ENCODE data around the gene TSHZ2. TPM values are rescaled to one million over a fixed set of nuclear protein-coding genes. Genes with fewer than 3 reads are reported as not detected.
"Not testable (repeated sequence)": the region's sequence is repeated elsewhere in the genome, so short reads cannot be mapped to it uniquely, and the experiment has no call there.

TSHZ2 gene
- total RNA-seq, 1 experiment from 2014 or later = not detected

DNA sequence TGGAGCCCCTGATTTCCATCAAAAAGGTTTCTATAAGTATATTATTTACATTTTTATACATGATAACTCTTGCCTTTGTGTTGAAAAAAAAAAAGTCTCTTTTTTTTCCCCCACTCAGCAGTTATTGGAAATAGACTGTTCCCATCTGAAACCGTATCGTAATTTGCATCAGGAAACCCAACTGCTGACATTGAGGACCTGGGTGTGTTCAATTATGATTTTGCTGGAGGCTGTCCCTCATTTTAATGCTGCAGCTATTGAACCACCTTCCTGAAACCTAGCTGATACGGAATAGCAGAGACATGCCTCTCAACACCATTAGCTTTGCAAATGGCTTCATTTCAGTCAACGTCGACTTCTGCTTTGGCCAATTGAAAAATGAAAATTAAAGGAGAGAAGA lies 522.6 kb downstream of the TSHZ2 start:
- no peak for DNase-seq (ENCODE audit: low spot score)

DNA sequence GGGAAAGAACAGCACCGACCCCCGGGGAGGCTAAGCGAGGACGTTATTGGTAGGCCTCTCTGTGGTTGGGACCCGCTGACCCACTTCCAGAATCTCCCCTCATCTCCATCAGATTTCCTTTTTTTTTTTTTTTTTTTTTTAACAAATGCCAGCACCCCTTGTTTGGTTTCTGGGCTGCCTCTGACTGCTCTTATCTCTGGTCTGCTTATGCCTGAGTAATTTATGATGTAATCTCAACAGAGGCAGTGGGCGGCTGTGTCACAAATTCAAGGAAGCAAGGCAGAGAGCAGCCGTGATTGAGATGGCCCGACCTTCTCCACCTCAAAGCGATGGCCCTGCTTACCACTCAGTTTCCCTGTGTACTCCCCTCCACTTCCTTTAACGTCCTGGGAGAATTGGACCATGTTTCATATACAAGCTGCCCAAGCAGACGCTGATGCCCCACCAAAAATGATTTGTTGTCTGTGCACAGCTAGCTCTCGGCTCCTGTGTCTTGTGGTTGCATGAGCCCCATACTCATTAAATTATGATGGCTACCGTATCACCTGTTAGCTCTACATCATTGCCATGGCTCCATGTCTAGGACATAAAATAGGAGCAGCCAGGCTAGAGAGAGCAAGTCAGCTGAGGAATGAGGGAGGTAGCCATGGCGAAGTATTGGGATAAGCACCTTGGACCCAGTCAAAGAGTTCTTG lies 523.4 kb downstream of the TSHZ2 start:
- DNase-seq (ENCODE audit: low spot score) = no peak

DNA sequence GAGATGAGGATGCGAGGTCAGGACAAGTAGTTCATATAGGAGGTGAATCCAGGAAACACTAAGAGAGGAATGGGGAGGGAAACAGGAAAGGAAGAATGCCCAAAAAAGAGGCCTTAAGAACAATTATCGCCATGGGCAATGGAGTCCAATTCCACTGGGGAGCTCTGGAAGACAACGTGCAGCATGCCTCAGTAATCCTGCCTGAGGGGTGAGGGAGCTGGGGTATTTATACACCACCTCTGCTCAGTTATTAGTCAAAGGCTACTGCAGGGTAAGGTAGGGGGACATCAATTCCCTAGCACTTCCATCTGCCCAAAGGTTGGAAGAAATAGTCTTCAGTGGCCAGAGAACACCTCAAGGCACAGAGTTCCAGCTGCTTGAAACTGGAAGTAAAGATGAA lies 525.1 kb downstream of the TSHZ2 start:
- no peak for DNase-seq (ENCODE audit: low spot score)

DNA sequence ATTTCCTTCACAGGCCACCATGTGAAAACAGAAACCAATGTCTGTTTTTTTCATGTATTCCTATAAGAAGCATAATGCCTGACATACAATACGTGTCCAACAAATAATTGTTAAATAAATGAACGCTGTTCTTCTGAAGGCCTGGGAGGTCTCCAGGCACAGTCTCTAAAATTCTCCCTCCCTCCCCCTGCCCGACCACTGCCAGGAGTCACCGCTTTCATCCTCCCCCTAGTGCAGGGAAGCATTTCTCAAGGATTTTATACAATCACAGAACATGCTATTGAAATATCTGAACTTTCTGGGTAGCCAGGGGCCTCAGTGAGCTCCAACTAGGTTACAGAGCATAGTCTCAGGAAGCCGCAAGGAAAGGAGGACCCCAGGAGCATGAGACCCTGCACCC lies 526.2 kb downstream of the TSHZ2 start:
- no peak for DNase-seq (ENCODE audit: low spot score)

DNA sequence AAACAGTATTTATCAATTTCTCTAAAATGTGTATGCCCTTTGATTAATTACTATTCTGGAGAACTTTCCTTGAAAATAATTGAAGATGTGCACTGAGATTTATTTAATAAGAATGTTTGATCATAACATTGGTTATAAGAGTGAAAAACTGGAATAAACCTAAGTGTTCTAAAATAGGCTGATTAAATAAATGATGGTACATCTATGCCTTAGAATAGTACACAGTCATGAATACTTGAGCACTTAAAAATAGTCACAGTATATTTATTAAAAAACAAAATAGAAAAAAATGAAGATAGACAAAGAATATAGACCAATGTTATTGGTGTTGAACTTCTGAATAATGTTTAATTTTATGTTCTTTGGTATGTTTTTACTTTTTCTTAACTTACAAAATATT lies 528.5 kb downstream of the TSHZ2 start:
- no peak for DNase-seq (ENCODE audit: low spot score)

DNA sequence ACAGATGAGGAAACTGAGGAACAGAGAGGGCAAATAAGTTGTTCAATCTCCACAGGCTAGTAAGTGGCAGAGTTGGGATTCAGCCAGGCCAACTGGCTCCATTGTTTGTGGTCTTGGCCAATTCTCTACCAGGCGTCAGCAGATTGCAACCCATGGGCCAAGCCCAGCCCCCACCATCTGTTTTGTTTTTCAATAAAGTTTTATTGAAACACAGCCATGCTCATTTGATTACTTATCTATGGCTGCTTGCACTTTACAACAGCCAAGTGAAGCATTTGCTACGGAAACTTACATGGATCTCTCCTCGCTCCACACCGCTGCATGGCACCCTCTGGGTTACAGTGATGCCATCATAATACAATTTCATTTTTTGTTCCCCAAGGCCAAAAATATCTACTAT lies 530.7 kb downstream of the TSHZ2 start:
- DNase-seq (ENCODE audit: low spot score) = no peak

DNA sequence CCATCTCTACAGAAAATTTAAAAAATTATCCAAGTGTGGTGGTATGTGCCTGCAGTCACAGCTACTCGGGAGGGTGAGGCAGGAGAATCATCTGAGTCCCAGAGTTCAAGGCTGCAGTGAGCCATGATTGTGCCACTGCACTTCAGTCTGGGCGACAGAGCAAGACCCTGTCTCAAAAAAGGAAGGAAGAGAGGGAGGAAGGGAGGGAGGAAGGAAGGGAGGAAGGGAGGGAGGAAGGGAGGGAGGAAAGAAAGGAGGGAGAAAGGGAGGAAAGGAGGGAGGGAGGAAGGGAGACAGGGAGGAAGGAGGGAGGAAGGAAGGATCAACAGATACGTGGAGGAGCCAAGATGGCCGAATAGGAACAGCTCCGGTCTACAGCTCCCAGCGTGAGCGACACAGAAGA lies 531.4 kb downstream of the TSHZ2 start:
- no peak for DNase-seq (ENCODE audit: low spot score)

DNA sequence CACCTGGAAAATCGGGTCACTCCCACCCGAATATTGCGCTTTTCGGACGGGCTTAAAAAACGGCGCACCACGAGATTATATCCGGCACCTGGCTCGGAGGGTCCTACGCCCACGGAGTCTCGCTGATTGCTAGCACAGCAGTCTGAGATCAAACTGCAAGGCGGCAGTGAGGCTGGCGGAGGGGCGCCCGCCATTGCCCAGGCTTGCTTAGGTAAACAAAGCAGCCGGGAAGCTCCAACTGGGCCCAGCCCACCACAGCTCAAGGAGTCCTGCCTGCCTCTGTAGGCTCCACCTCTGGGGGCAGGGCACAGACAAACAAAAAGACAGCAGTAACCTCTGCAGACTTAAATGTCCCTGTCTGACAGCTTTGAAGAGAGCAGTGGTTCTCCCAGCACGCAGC lies 531.9 kb downstream of the TSHZ2 start:
- DNase-seq (ENCODE audit: low spot score) = not testable (repeated sequence)

DNA sequence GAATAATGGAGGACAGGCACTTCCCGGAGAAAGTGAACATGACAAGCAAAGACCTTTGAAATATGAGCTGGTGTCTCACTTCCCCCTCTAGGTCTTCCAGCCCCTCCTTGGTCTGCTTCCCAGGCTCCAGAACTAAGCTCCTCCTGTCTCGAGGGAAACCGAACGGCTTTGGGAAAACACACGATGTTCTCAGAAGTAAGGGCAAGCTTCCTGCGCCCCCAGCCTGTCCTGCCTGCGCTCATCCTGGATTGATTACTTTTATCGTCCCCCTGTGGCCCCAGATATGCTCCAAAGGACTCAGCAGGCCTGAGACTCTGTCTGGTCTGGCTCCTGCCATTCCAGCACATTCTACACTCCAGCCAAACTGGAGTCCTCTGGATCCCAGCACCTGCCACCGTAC lies 538.1 kb downstream of the TSHZ2 start:
- DNase-seq (ENCODE audit: low spot score) = no peak

DNA sequence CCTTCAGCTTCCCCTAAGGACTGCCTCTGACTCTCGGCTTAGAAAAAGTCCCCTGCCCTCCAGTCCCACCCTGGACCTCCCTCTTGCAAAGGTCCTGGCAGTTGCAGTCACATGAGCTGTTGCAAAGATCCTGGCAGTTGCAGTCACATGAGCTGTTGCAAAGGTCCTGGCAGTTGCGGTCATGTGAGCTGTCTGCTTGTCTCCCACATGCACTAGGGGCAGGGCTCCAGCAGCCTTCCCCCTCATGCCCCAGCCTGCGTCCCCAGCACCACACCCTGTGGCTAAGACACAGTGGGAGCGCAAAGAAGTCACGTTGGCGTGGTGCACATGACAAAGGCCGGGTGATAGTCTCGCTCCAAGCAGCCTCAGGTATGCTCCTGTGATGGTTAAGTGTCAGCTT lies 538.5 kb downstream of the TSHZ2 start:
- no peak for DNase-seq (ENCODE audit: low spot score)

DNA sequence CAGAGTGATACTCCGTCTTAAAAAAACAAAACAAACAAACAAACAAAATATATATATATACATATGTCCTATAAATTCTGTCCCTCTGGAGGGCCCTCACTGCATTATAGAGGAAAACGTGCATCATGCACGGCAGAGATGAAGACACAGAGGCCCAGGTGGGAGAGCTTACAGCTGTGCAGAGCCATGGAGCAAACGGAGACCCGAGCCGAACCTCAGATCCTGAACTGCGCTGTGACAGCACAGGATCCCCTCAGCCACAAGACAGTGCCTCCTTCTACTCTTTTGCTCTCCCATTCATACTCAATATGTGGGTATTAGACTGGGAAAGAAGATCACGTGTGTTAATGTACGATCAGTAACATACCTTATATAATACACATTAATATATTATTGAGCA lies 539.9 kb downstream of the TSHZ2 start:
- DNase-seq (ENCODE audit: low spot score) = no peak

DNA sequence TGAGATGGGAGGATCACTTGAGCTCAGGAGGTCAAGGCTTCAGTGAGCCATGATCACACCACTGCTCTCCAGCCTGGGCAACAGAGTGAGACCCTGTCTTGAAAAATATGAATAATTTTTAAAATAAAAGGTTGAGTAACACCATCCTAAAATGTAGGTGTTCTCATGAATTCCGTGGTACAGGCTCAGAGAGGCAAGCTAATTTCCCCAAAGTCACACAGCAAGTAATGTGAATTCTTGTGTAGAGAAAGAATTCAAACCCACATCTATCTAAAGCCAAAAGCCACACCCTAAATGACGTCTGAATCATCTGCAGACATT lies 541.0 kb downstream of the TSHZ2 start:
- no peak for DNase-seq (ENCODE audit: low spot score)

DNA sequence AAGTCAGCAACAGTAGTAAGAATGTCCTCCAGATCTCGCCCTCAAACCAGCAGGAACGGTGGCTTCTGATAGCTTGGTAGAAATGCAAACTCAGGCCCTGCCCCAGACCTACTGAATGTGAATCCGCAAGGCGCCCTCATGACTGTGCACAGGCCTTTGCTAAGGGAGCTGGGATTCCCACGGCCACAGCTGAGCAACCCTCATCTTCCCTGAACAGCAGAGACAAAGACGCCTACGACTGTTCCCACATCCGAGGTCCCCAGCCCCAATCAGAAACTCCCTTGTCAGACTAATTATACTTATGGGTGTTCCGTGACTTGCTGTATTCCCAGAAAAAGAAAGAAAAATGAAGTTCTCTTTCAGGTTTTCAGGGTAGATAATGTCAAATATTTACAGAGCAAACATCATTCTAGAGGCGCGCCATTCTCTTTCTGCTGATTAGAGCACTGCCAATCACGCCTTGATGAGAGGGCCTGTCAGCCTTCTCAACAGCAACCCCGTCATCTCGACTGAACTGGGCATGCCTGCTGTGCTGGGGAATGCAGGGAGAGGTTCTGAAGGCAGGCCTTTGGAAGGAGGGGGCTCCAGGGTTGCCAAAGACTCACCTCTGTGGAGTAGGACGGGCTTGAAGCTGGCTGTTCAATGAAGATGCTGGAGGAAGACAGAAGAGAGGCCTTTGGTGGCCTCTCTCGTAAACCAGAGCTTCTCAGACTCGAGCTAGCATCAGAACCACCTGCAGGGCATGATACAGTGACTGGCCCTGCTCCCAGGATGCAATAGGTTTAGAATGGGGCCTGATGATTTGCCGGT lies 541.5 kb downstream of the TSHZ2 start:
- peak; percentile 42 for DNase-seq (ENCODE audit: low spot score)

DNA sequence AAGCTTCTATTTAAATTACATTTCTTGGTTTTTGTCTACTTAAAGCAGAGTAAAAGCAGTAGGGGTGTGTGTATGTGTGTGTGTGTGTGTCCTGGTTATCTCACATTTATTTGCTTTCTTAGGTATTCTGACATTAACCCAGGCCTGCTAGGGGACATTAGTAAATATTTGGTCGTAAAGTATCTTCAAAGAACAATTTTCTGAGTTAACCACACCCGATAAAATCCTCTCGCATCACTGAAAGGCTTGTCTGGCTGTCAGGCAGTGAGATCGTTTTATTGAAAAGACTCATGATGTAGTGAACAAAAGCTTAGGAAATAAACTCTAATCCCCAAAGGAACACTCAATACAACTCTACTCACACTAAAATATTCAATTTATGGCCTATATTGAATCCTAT lies 543.6 kb downstream of the TSHZ2 start:
- DNase-seq (ENCODE audit: low spot score) = no peak

DNA sequence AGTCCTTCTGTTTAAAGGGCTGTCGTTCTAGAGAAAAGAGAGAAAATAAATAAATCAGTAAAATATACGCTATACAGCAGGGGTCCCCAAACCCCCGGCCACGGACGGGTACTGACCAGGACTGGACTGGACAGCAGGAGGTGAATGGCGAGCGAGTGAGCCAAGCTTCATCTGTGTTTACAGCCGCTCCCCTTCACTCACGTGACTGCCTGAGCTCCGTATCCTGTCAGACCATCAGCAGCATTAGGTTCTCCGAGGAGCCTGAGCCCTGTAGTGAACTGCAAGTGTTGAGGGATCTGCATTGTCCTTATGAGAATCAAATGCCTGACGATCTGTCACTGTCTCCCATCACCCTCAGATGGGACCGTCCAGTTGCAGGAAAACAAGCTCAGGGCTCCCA lies 545.0 kb downstream of the TSHZ2 start:
- peak; percentile 66 for DNase-seq (ENCODE audit: low spot score)

DNA sequence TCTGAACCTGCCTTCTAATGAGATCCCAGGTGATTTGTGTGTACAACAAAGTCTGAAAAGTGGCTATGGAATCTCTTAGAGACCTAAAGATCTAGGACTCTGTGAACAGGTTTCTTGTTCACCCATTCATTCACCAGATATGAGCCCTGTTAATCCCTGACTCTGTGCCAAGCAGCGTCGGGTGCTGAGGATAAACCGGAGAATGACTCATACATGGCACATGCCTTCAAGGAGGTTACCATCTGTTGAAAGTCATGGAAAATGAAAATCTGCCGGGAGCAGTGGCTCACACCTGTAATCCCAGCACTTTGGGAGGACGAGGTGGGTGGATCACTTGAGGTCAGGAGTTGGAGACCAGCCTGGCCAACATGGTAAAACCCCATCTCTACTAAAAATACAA lies 549.3 kb downstream of the TSHZ2 start:
- DNase-seq (ENCODE audit: low spot score) = peak; percentile 74

DNA sequence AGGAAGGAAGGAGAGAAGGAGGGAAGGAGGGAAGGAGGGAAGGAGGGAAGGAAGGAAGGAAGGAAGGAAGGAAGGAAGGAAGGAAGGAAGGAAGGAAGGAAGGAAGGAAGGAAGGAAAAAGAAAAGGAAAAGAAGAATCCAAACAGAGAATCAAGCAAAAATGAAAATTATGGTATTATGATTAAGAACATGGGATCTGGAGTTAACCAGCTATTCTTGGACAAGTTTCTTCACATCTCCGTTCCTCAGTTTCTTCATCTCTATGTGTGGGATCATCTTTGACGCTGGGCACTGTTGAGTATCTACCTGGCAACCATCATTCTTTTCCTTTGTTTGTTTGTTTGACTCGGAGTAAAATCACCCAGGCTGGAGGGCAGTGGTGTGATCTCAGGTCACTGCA lies 549.9 kb downstream of the TSHZ2 start:
- DNase-seq (ENCODE audit: low spot score) = no peak

DNA sequence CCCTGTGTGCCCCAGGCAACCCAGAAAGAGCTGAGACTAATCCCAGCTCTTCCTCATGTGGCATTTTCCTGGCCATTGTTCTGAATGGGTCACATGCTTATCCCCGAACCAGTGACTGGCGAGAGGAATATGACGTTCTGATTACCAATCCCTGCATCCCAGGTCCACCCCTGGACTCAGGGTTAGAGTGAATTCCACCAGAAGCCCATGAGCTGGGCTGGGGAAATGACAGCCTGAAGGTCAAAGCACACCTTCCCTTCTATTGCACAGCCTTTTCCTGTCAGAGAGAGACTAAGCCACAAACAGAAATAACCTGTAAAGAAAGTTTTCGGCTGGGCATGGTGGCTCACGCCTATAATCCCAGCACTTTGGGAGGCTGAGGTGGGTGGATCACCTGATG lies 550.5 kb downstream of the TSHZ2 start:
- DNase-seq (ENCODE audit: low spot score) = no peak

DNA sequence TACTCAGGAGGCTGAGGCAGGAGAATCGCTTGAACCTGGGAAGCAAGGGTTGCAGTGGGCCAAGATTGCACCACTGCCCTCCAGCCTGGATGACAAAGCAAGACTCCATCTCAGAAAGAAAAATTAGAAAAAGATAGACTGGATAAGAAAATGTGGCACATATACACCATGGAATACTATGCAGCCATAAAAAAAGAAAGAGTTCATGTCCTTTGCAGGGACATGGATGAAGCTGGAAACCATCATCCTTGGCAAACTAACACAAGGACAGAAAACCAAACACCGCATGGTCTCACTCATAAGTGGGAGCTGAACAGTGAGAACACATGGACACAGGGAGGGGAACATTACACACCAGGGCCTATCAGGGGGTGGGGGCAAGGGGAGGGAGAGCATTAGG lies 551.5 kb downstream of the TSHZ2 start:
- not testable (repeated sequence) for DNase-seq (ENCODE audit: low spot score)

DNA sequence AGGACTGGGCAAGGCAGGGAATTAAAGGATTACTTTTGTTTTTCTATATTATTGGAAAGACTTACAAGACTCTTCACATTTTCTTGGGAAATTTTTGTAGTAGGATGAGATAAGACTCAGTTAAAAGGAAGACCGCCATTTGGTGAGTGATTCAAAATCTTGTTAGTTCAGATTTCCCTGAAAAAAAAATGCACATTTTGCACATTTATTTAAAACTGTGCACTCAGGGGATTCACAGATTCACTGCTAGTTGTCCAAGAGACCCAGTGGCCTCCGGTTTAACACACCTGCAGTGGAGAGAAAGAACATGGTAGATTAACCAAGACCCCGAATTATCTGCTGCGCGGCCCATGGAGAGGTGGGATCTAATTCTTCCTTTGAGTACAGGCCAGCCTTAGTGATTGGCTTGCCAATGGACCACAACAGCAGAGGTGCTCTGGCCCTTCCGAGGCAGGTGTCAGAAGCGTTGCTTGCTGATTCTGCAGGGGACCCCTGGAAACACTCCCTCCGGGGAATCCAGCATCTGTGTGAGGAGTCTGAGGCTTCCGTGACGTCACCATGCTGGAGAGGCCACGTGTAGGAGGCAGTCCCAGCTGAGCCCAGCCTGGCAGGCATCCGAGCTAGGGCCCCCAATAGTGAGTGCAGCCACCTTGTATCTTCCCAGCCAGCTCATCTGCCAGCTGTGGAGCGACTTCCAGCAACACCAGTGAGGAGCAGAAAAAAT lies 552.6 kb downstream of the TSHZ2 start:
- no peak for DNase-seq (ENCODE audit: low spot score)

DNA sequence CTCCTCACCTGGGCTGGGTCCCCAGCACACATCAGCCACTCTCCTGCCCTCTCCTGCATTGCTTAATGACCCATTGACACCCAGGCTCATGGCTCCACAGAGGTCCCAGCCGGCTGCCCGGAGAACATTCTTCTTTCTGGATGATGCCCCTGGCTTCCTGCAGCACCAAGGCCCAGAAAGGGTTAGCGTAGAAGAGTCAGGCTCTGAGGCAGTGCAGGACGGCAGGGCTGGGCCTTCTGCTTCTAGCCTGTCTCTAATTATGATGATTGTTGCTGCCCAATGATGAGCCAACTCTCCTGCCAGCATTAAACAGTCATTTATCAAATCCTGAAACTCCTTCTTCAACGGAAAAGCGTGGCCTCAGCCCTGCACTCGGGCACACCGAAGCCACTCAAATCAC lies 555.0 kb downstream of the TSHZ2 start:
- no peak for DNase-seq (ENCODE audit: low spot score)

DNA sequence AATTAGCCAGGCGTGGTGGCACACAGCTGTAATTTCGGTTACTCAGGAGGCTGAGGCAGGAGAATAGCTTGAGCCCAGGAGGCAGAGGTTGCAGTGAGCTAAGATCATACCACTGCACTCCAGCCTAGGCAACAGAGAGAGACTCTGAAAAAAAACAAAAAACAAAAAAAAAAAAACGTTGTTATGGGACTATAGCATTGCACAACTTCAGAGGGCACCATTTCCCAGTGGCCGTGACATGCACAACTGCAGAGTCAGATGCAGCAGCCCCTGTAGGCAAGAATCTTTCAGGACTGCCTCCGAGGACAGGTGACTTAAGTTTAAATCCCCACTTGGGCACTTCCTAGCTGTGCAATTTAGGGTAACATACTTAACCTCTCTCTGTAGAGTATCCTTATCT lies 557.5 kb downstream of the TSHZ2 start:
- DNase-seq (ENCODE audit: low spot score) = no peak

DNA sequence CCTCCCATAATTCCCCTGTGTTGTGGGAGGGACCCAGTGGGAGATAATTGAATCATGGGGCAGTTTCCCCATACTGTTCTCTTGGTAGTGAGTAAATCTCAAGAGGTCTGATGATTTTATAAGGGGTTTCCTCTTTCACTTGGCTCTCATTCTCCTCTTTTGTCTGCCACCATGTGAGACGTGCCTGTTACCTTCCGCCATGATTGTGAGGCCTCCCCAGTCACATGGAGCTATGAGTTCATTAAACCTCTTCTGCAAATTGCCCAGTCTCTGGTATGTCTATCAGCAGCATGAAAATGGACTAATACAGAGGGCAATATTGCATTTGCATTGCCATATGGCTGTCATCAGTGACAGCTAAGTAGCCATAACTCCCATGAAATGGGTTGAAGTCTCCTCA lies 558.3 kb downstream of the TSHZ2 start:
- no peak for DNase-seq (ENCODE audit: low spot score)
